Suprapubic skin (tissue), 3 donors: ENCODE measurements around the gene ZMYM4.

ENCODE experiments used
- CTCF ChIP-seq, 2 donors: fragments of 200-600 bp in 1 of 2; fragments of 450-650 bp in 1 of 2; sonication (generic) in 1 of 2; IDR thresholded peaks; one replicate each; pipeline ENCODE4 v1.5.1; 2016 to 2019; ENCODE audit warnings: antibody characterized with exemption in 2 of 2, mild to moderate bottlenecking in 1 of 2, moderate library complexity in 1 of 2
- EP300 ChIP-seq: sonication (generic); formaldehyde crosslinking; IDR thresholded peaks from one replicate; pipeline ENCODE4 v1.6.1; 2017; ENCODE audit warnings: antibody characterized with exemption
- POLR2A ChIP-seq, 2 donors: fragments of 450-650 bp; IDR thresholded peaks; one replicate each; pipeline ENCODE4 v1.6.1; 2017; ENCODE audit warnings: antibody characterized with exemption in 2 of 2, mild to moderate bottlenecking in 2 of 2, moderate library complexity in 2 of 2

GRCh38 chr1:35297886-35298285, 29.4 kb downstream of the ZMYM4 start:
- TF ChIP-seq CTCF (IDR thresholded peaks at IDR 0.05) (no peak), EP300 (no peak), POLR2A (IDR thresholded peaks at IDR 0.05) (no peak)
